Suprapubic skin (tissue), 4 donors: ENCODE measurements around the gene FEM1C.

ENCODE experiments used
- EP300 ChIP-seq: sonication (generic); formaldehyde crosslinking; IDR thresholded peaks from one replicate; pipeline ENCODE4 v1.6.1; 2017; ENCODE audit warnings: antibody characterized with exemption
- POLR2A ChIP-seq, 2 donors: fragments of 450-650 bp; IDR thresholded peaks; one replicate each; pipeline ENCODE4 v1.6.1; 2017; ENCODE audit warnings: antibody characterized with exemption in 2 of 2, mild to moderate bottlenecking in 2 of 2, moderate library complexity in 2 of 2
- POLR2AphosphoS5 ChIP-seq, 3 donors: sonication (generic); formaldehyde crosslinking; IDR thresholded peaks; one replicate each; pipeline ENCODE4 v1.6.1; 2017; ENCODE audit warnings: antibody characterized with exemption in 3 of 3

- TF ChIP-seq POLR2A (IDR thresholded peaks at IDR 0.05) (no peak), POLR2AphosphoS5 (IDR thresholded peaks at IDR 0.05) (no peak), EP300 (no peak)
Measured at GRCh38 chr5:115551415-115551814, 6.8 kb upstream of the FEM1C start.
